HEK293 (cell line): Measurements from ENCODE around the gene PSTPIP1.

Source experiments
- CTCF ChIA-PET: fragments of 350-600 bp; formaldehyde crosslinking; extraction: SDS; loops from one replicate; lab custom pipeline; 2021; ENCODE audit warnings: antibody characterized with exemption; lab: Yijun Ruan, JAX
- POLR2A ChIA-PET: fragments of 300-600 bp; formaldehyde crosslinking; extraction: SDS; loops from one replicate; lab custom pipeline; 2020; ENCODE audit warnings: antibody characterized with exemption, inconsistent platforms; lab: Yijun Ruan, JAX
- H3K27ac ChIP-seq: fragments of 200-500 bp; sonication (Bioruptor generic); 2 replicates; pipeline ENCODE4 v1.5.1; 2014; ENCODE audit warnings: low read depth, low read length, control low read depth, inconsistent platforms; ENCODE audit errors: extremely low read depth
- H3K36me3 ChIP-seq, 2 experiments: fragments of 200-500 bp in 1 of 2; sonication (Bioruptor generic) in 1 of 2; 1 replicate in 1 of 2; 2 replicates in 1 of 2; pipeline ENCODE4 v1.5.1; 2014 to 2017; ENCODE audit warnings: inconsistent platforms in 2 of 2, low read length in 2 of 2; ENCODE audit not compliant: control insufficient read depth in 2 of 2, insufficient read depth in 1 of 2
- H3K4me1 ChIP-seq: fragments of 200-500 bp; sonication (Bioruptor generic); 2 replicates; pipeline ENCODE4 v1.5.1; 2014; ENCODE audit warnings: mild to moderate bottlenecking, low read length, inconsistent platforms; ENCODE audit not compliant: control insufficient read depth, insufficient read depth
- H3K4me3 ChIP-seq: 2 replicates; pipeline ENCODE4 v1.5.1; 2011; ENCODE audit warnings: low read depth, mild to moderate bottlenecking, control low read depth, low read length, moderate library complexity
- H3K9me3 ChIP-seq: fragments of 200-500 bp; sonication (Bioruptor generic); 2 replicates; pipeline ENCODE4 v1.5.1; 2014; ENCODE audit warnings: low read depth, low read length, inconsistent platforms; ENCODE audit not compliant: control insufficient read depth, insufficient read depth
- BCL11B ChIP-seq: fragments of 450-650 bp; formaldehyde crosslinking; IDR thresholded peaks from 2 replicates; pipeline ENCODE4 v1.5.1; 2016; ENCODE audit warnings: low read depth, missing biosample characterization, missing genetic modification characterization
- FEZF1 ChIP-seq: fragments of 450-650 bp; formaldehyde crosslinking; IDR thresholded peaks from 2 replicates; pipeline ENCODE4 v1.5.1; 2016; ENCODE audit warnings: missing biosample characterization, missing genetic modification characterization
- GLI4 ChIP-seq: fragments of 450-650 bp; formaldehyde crosslinking; IDR thresholded peaks from 2 replicates; pipeline ENCODE4 v1.5.1; 2016; ENCODE audit warnings: missing biosample characterization, missing genetic modification characterization
- KLF1 ChIP-seq: fragments of 450-650 bp; formaldehyde crosslinking; IDR thresholded peaks from 2 replicates; pipeline ENCODE4 v1.5.1; 2016; ENCODE audit warnings: missing biosample characterization, missing genetic modification characterization
- KLF16 ChIP-seq: fragments of 450-650 bp; formaldehyde crosslinking; IDR thresholded peaks from 2 replicates; pipeline ENCODE4 v1.5.1; 2017; ENCODE audit warnings: missing biosample characterization, missing genetic modification characterization
- OVOL3 ChIP-seq: fragments of 450-650 bp; formaldehyde crosslinking; IDR thresholded peaks from 2 replicates; pipeline ENCODE4 v1.5.1; 2016; ENCODE audit warnings: missing biosample characterization, missing genetic modification characterization
- SCRT1 ChIP-seq: fragments of 450-650 bp; formaldehyde crosslinking; IDR thresholded peaks from 2 replicates; pipeline ENCODE4 v1.5.1; 2016; ENCODE audit warnings: missing biosample characterization, missing genetic modification characterization, borderline replicate concordance
- ZBTB1 ChIP-seq: fragments of 450-650 bp; formaldehyde crosslinking; IDR thresholded peaks from 2 replicates; pipeline ENCODE4 v1.5.1; 2016; ENCODE audit warnings: missing biosample characterization, missing genetic modification characterization
- ZBTB17 ChIP-seq: fragments of 450-650 bp; formaldehyde crosslinking; IDR thresholded peaks from 2 replicates; pipeline ENCODE4 v1.5.1; 2016; ENCODE audit warnings: missing biosample characterization, missing genetic modification characterization
- ZFHX2 ChIP-seq: fragments of 450-650 bp; formaldehyde crosslinking; conservative IDR thresholded peaks from 2 replicates; pipeline ENCODE4 v1.5.1; 2016; ENCODE audit warnings: missing biosample characterization, missing genetic modification characterization
- ZFP69B ChIP-seq: fragments of 450-650 bp; formaldehyde crosslinking; IDR thresholded peaks from 2 replicates; pipeline ENCODE4 v1.5.1; 2016; ENCODE audit warnings: missing biosample characterization, missing genetic modification characterization
- ZNF138 ChIP-seq: fragments of 450-650 bp; formaldehyde crosslinking; IDR thresholded peaks from 2 replicates; pipeline ENCODE4 v1.5.1; 2016; ENCODE audit warnings: missing biosample characterization, missing genetic modification characterization, borderline replicate concordance
- ZNF223 ChIP-seq: fragments of 450-650 bp; formaldehyde crosslinking; IDR thresholded peaks from 2 replicates; pipeline ENCODE4 v1.5.1; 2016; ENCODE audit warnings: missing biosample characterization, missing genetic modification characterization
- ZNF302 ChIP-seq: fragments of 450-650 bp; formaldehyde crosslinking; IDR thresholded peaks from 2 replicates; pipeline ENCODE4 v1.5.1; 2016; ENCODE audit warnings: missing biosample characterization, missing genetic modification characterization, low read depth
- ZNF391 ChIP-seq: fragments of 450-650 bp; formaldehyde crosslinking; IDR thresholded peaks from 2 replicates; pipeline ENCODE4 v1.5.1; 2016; ENCODE audit warnings: low read depth, missing biosample characterization, missing genetic modification characterization, borderline replicate concordance
- ZNF426 ChIP-seq: fragments of 450-650 bp; formaldehyde crosslinking; IDR thresholded peaks from 2 replicates; pipeline ENCODE4 v1.5.1; 2017; ENCODE audit warnings: missing biosample characterization, missing genetic modification characterization, mild to moderate bottlenecking, inconsistent platforms, moderate library complexity
- ZNF48 ChIP-seq: fragments of 450-650 bp; formaldehyde crosslinking; IDR thresholded peaks from 2 replicates; pipeline ENCODE4 v1.5.1; 2016; ENCODE audit warnings: missing biosample characterization, missing genetic modification characterization
- ZNF501 ChIP-seq: fragments of 450-650 bp; formaldehyde crosslinking; IDR thresholded peaks from 2 replicates; pipeline ENCODE4 v1.5.1; 2016; ENCODE audit warnings: missing biosample characterization, missing genetic modification characterization
- ZNF571 ChIP-seq: fragments of 450-650 bp; formaldehyde crosslinking; IDR thresholded peaks from 2 replicates; pipeline ENCODE4 v1.5.0; 2017; ENCODE audit warnings: missing biosample characterization, missing genetic modification characterization
- ZNF600 ChIP-seq: fragments of 450-650 bp; formaldehyde crosslinking; IDR thresholded peaks from 2 replicates; pipeline ENCODE4 v1.5.1; 2016; ENCODE audit warnings: missing biosample characterization, missing genetic modification characterization
- ZNF623 ChIP-seq: fragments of 450-650 bp; formaldehyde crosslinking; IDR thresholded peaks from 2 replicates; pipeline ENCODE4 v1.5.1; 2016; ENCODE audit warnings: missing biosample characterization, missing genetic modification characterization
- ZNF791 ChIP-seq: fragments of 450-650 bp; formaldehyde crosslinking; IDR thresholded peaks from 2 replicates; pipeline ENCODE4 v1.5.1; 2016; ENCODE audit warnings: missing biosample characterization, missing genetic modification characterization
- ZSCAN30 ChIP-seq: fragments of 450-650 bp; IDR thresholded peaks from 2 replicates; pipeline ENCODE4 v1.5.1; 2018; ENCODE audit warnings: missing biosample characterization, mild to moderate bottlenecking, missing genetic modification characterization, moderate library complexity
- ZXDB ChIP-seq: fragments of 450-650 bp; formaldehyde crosslinking; IDR thresholded peaks from 2 replicates; pipeline ENCODE4 v1.5.1; 2016; ENCODE audit warnings: missing biosample characterization, missing genetic modification characterization
- TF ChIP-seq, protein P1 (sequence below): fragments of 450-650 bp; formaldehyde crosslinking; IDR thresholded peaks from 2 replicates; pipeline ENCODE4 v1.5.1; 2017; ENCODE audit warnings: missing biosample characterization, missing genetic modification characterization
- TF ChIP-seq, protein P2 (sequence below): fragments of 450-650 bp; formaldehyde crosslinking; IDR thresholded peaks from 2 replicates; pipeline ENCODE4 v1.5.1; 2016; ENCODE audit warnings: missing biosample characterization, missing genetic modification characterization
- TF ChIP-seq, protein P3 (sequence below): fragments of 450-650 bp; formaldehyde crosslinking; IDR thresholded peaks from 2 replicates; pipeline ENCODE4 v1.5.1; 2016; ENCODE audit warnings: missing biosample characterization, missing genetic modification characterization
- TF ChIP-seq, protein P4 (sequence below): IDR thresholded peaks from 2 replicates; pipeline ENCODE4 v1.6.1; 2011; ENCODE audit warnings: mild to moderate bottlenecking, low read depth, low read length, borderline replicate concordance
- TF ChIP-seq, protein P5 (sequence below): fragments of 450-650 bp; formaldehyde crosslinking; IDR thresholded peaks from 2 replicates; pipeline ENCODE4 v1.5.1; 2016; ENCODE audit warnings: missing biosample characterization, missing genetic modification characterization

The PSTPIP1 gene

DNA sequence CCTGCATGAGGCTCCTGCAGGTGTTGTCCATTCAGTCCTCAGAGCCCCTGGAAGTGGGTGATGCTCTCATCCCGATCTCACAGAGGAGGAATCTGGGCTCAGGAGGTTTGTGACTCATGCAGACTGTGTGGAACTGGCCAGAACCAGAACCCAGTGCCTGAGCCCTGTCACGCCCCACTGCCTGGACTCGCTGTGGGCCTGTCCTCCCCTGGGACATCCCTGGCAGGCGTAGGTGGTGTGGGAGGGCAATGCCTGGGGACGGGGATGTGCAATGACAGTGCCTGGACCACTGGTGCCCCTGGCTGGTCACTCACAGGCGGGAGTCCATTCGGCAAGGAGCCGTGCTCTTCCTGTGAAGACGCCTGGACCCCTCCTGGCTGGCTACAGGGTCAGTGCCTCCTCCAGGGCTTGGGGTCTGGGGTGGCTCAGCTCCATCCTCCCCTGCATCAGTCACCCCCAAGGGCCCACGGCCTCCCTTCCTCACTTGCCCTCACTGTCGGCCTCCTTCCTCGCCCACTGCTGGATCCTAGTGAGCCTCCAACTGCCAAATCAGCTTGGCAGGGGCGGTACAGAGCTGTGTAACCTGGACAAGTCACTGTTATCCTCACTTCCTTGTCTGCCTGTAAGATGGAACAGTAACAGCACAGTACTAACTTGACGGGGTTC, 14.9 kb downstream of the PSTPIP1 start (continued):
- TF ChIP-seq, protein P1, sequence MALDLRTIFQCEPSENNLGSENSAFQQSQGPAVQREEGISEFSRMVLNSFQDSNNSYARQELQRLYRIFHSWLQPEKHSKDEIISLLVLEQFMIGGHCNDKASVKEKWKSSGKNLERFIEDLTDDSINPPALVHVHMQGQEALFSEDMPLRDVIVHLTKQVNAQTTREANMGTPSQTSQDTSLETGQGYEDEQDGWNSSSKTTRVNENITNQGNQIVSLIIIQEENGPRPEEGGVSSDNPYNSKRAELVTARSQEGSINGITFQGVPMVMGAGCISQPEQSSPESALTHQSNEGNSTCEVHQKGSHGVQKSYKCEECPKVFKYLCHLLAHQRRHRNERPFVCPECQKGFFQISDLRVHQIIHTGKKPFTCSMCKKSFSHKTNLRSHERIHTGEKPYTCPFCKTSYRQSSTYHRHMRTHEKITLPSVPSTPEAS (tag by site-specific recombination): no peak
- TF ChIP-seq ZNF48: no peak
- no peak for TF ChIP-seq SCRT1 (tag by site-specific recombination)
- TF ChIP-seq, protein P2, sequence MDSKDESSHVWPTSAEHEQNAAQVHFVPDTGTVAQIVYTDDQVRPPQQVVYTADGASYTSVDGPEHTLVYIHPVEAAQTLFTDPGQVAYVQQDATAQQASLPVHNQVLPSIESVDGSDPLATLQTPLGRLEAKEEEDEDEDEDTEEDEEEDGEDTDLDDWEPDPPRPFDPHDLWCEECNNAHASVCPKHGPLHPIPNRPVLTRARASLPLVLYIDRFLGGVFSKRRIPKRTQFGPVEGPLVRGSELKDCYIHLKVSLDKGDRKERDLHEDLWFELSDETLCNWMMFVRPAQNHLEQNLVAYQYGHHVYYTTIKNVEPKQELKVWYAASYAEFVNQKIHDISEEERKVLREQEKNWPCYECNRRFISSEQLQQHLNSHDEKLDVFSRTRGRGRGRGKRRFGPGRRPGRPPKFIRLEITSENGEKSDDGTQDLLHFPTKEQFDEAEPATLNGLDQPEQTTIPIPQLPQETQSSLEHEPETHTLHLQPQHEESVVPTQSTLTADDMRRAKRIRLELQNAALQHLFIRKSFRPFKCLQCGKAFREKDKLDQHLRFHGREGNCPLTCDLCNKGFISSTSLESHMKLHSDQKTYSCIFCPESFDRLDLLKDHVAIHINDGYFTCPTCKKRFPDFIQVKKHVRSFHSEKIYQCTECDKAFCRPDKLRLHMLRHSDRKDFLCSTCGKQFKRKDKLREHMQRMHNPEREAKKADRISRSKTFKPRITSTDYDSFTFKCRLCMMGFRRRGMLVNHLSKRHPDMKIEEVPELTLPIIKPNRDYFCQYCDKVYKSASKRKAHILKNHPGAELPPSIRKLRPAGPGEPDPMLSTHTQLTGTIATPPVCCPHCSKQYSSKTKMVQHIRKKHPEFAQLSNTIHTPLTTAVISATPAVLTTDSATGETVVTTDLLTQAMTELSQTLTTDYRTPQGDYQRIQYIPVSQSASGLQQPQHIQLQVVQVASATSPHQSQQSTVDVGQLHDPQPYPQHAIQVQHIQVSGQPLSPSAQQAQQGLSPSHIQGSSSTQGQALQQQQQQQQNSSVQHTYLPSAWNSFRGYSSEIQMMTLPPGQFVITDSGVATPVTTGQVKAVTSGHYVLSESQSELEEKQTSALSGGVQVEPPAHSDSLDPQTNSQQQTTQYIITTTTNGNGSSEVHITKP (tag by site-specific recombination): no peak
- TF ChIP-seq ZNF501 (tag by site-specific recombination): no peak
- peak; percentile 44; the same call in 1 of the 2 replicates for TF ChIP-seq ZFHX2 (tag by site-specific recombination)
- TF ChIP-seq OVOL3 (tag by site-specific recombination): no peak
- TF ChIP-seq, protein P3, sequence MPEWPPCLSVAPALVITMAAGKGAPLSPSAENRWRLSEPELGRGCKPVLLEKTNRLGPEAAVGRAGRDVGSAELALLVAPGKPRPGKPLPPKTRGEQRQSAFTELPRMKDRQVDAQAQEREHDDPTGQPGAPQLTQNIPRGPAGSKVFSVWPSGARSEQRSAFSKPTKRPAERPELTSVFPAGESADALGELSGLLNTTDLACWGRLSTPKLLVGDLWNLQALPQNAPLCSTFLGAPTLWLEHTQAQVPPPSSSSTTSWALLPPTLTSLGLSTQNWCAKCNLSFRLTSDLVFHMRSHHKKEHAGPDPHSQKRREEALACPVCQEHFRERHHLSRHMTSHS (tag by site-specific recombination): no peak
- TF ChIP-seq FEZF1 (tag by site-specific recombination): no peak
- TF ChIP-seq ZBTB1 (tag by site-specific recombination): no peak
- TF ChIP-seq BCL11B: no peak
- TF ChIP-seq ZNF391 (tag by site-specific recombination): no peak
- TF ChIP-seq GLI4 (tag by site-specific recombination): no peak
- TF ChIP-seq ZNF600 (tag by site-specific recombination): 0 out of 2 replicates have a peak, but pooled peaks have one; percentile 13
- no peak for TF ChIP-seq ZNF791 (tag by site-specific recombination)
- no peak for TF ChIP-seq ZNF302 (tag by site-specific recombination)
- TF ChIP-seq, protein P4, sequence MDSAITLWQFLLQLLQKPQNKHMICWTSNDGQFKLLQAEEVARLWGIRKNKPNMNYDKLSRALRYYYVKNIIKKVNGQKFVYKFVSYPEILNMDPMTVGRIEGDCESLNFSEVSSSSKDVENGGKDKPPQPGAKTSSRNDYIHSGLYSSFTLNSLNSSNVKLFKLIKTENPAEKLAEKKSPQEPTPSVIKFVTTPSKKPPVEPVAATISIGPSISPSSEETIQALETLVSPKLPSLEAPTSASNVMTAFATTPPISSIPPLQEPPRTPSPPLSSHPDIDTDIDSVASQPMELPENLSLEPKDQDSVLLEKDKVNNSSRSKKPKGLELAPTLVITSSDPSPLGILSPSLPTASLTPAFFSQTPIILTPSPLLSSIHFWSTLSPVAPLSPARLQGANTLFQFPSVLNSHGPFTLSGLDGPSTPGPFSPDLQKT: no peak
- no peak for TF ChIP-seq ZNF571 (tag by site-specific recombination)
- no peak for TF ChIP-seq ZFP69B (tag by site-specific recombination)
- no peak for TF ChIP-seq KLF16 (tag by site-specific recombination)
- TF ChIP-seq, all 188 proteins: peak for 3

DNA sequence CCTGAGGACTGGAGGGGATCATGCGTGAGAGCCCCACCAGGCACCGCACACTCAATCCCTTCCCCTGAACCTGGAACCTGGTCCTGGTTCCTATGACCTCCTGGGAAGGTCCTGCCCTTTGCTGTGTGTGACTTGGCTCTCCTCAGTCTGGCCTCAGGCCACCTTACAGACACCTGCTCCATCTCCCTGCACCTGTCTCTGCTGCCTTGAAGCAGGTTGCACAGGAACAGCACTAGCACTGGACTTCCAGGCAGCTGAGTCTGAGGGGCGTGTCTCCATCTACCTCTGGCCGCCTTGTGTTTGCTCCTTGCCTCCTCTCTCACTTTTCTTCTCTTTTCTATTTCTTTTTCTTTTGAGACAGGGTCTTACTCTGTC, 15.4 kb downstream of the PSTPIP1 start:
- POLR2A ChIA-PET: no interaction called here
- H3K9me3 ChIP-seq: no peaks in the 10 kb centered on the region
- no peaks in the 10 kb centered on the region for H3K4me1 ChIP-seq
- TF ChIP-seq ZBTB17 (tag by site-specific recombination) (no peak), ZNF623 (tag by site-specific recombination) (no peak), KLF1 (tag by site-specific recombination) (no peak), ZSCAN30 (tag by site-specific recombination) (no peak), ZNF426 (tag by site-specific recombination) (no peak), ZNF138 (tag by site-specific recombination) (no peak), ZXDB (tag by site-specific recombination) (no peak), ZNF223 (tag by site-specific recombination) (no peak)
- TF ChIP-seq, protein P5, sequence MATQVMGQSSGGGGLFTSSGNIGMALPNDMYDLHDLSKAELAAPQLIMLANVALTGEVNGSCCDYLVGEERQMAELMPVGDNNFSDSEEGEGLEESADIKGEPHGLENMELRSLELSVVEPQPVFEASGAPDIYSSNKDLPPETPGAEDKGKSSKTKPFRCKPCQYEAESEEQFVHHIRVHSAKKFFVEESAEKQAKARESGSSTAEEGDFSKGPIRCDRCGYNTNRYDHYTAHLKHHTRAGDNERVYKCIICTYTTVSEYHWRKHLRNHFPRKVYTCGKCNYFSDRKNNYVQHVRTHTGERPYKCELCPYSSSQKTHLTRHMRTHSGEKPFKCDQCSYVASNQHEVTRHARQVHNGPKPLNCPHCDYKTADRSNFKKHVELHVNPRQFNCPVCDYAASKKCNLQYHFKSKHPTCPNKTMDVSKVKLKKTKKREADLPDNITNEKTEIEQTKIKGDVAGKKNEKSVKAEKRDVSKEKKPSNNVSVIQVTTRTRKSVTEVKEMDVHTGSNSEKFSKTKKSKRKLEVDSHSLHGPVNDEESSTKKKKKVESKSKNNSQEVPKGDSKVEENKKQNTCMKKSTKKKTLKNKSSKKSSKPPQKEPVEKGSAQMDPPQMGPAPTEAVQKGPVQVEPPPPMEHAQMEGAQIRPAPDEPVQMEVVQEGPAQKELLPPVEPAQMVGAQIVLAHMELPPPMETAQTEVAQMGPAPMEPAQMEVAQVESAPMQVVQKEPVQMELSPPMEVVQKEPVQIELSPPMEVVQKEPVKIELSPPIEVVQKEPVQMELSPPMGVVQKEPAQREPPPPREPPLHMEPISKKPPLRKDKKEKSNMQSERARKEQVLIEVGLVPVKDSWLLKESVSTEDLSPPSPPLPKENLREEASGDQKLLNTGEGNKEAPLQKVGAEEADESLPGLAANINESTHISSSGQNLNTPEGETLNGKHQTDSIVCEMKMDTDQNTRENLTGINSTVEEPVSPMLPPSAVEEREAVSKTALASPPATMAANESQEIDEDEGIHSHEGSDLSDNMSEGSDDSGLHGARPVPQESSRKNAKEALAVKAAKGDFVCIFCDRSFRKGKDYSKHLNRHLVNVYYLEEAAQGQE: no peak

More for the DNA sequence above, 15.4 kb downstream of the PSTPIP1 start:
- no peak overlapping the region for H3K27ac ChIP-seq
- H3K4me3 ChIP-seq: no peak overlapping the region
- no peaks in the 10 kb centered on the region for H3K36me3 ChIP-seq
- CTCF ChIA-PET: interaction anchor here (0.6 to 1.1 kb wide), 2 partner anchors 14 to 860 kb away, joined by 3 to 4 read pairs; no protein-coding TSS in a partner anchor
